ENCODE results near the gene AKAP1.

- TF ChIP-seq EZH2 (IDR thresholded peaks at IDR 0.05; ENCODE audit: insufficient read depth, poor library complexity, severe bottlenecking) (no peak), EZH2phosphoT487 (IDR thresholded peaks at IDR 0.05; ENCODE audit: insufficient read depth, low read depth) (no peak)
Measured at GRCh38 chr17:57135026-57135788, 50.2 kb downstream of the AKAP1 start.
